IPS-18c (cell line): Measurements from ENCODE around the gene EML3.
"Not testable (repeated sequence)": the region's sequence is repeated elsewhere in the genome, so short reads cannot be mapped to it uniquely, and the experiment has no call there.

Experiments used
- H3K4me3 ChIP-seq: 2 replicates; pipeline ENCODE4 v1.7.0; 2013; ENCODE audit warnings: low read depth, mild to moderate bottlenecking, low read length, moderate library complexity; ENCODE audit not compliant: insufficient read depth
- H3K9me3 ChIP-seq: one replicate; pipeline ENCODE4 v1.6.1; 2013; ENCODE audit warnings: mild to moderate bottlenecking, low read length, moderate library complexity; ENCODE audit not compliant: control insufficient read depth, insufficient read depth

EML3 gene

DNA sequence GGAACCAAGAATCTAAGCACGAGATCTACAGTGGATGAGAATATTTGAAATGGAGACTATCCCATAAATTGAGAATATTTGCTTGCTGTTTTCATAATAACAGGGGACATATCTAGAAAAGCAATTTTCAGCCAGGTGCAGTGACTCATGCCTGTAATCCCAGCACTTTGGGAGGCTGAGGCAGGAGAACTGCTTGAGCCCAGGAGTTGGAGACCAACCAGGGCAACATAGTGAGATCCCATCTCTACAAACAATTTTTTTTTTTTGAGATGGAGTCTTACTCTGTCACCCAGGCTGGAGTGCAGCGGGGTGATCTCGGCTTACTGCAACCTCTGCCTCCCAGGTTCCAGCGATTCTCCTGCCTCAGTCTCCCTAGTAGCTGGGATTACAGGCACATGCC, 30.8 kb downstream of the EML3 start:
- not testable (repeated sequence) for H3K9me3 ChIP-seq, H3K4me3 ChIP-seq

DNA sequence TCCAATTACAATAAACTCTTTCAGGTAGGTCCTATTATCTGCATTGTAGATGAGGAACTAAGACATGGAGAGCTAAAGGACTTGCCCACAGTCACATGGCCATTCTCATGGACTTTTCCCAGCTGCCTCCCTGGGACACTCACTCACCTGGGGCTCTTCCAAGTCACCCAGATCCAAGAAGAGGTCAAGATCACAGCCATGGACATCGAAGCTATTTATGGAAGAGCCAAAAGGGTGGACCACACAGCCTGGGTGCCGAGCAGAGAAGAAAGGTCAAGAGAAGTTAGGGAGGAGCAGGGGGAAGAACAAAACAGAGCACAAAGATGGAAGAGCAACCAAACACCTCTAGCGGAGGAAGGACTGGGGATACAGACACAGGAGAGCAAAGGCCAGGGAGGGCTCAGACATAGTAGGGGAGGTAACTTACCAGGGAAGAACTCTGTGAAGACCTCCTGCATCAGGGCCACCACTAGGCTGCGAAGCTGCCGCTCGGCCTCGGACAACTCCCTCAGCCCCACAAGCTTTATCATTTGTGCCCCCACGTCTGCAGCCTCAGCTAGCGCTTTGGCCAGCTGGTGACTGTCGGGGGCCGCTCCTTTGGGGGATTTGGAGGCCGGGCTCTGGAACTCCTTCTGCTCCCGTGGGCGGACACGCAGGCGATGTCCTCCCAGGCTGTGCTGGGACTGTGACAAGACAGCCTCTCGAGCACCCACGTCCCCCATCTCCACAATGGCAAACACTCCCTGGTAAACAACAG, 31.4 kb downstream of the EML3 start:
- Histone ChIP-seq H3K9me3 (no peaks in the 10 kb centered on the region), H3K4me3 (no peak overlapping the region)

DNA sequence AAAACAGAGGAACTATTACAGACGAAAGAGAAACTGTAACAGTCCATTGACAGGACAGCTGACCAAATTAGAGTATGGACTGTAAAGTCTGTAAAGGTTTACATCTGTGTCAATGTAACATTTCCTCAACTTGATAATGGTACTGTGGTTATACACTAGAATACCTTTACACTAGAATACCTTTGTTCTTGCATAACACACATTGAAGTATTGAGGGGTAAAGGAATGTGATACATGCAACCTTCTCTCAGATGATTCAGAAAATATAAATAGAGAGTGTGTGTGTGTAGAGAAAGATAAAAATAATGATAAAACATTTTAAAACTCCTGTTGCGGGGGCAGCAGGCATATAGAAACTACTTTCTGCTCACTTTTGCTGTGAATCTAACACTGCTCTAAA, 33.3 kb downstream of the EML3 start:
- Histone ChIP-seq H3K9me3 (no peaks in the 10 kb centered on the region), H3K4me3 (no peak overlapping the region)

DNA sequence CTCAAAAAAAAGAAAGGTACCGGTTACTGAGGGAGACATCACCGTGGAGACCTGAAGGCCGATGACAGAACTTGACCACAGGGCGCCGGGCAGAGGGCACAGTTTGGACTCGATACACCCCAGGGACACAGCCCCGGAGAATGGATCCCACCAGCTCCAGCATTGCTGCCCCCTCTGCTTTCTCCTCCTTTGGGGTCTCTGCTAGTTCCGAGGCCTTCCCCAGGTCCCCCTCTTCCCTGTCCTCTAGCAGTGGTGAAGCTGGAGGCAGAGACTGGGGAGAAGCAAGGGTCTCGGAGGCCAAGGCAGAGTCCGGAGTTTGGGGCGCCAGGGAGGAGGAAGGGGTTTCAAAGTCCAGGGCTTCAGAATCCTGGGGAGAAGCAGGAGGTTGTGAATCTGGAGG, 34.0 kb downstream of the EML3 start:
- Histone ChIP-seq H3K4me3 (no peak overlapping the region), H3K9me3 (no peaks in the 10 kb centered on the region)

DNA sequence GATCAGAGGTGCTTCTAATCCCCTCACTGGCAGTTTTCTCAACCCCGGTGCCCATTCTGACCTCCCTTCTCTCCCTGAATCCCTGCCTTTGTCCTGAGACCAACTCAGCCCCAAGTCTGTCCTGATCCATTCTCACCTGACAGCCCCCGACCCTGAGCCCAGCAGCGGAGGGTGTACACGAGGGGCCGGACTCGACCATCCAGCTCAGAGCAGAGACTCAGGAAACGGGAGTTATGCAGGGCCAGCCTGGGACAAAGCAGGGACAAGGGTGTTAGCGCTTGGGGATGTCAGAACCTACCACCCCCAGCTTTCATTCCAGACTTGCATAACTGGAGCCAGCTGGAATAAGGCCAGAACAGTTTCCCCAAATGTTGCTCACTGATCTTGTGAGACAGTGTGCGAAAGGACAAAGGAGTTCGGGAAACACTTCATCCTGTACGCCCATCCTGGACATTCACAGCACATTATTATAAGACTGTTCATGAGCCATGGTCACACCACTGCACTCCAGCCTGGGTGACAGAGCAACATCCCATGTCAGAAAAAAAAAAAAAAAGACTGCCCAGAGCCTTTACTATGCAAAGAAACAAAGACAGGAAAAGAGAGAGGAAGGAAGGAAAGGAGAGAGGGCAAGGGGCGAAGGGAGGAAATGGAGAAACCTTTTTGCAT, 35.4 kb downstream of the EML3 start:
- Histone ChIP-seq H3K4me3 (no peak overlapping the region), H3K9me3 (no peaks in the 10 kb centered on the region)

DNA sequence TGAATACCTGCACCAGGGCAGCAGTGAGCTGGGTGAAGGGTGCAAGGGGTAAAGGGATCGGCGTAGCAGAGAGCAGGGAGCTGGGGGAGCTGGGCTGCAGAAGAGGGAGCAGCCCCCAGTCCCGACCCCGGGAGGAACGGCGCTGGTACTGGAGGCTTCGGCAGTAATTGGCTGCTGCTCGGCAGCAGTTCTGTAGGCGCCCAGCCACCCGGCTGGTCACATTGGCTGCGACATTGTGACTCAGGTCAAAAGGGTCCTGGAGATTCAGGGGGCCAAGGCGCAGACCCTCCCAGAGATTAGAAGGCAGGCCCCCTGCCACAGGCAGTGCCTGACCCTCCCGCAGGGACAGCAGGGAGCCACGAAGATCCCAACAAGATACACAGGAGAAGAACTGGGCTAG, 36.7 kb downstream of the EML3 start:
- Histone ChIP-seq H3K4me3 (no peak overlapping the region), H3K9me3 (no peaks in the 10 kb centered on the region)

DNA sequence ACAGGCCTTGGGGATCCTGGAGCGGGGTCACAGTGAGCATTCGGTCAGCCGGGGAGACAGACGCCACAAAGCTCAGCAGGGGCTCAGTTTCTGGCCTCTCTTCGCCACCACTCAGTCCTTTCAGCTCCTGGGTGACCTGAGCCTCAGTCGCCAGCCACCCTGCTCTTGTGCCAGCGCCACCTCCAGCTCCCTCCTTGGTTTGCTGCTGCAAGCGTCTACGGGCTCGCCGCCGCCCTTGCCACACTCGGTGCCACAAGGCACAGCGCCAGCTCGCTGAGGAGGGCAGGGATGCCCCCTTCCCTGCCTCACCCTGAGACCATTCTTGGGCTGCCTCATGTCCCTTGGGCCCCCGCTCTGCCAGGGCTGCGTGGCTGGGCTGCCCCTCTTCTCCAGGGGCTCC, 37.4 kb downstream of the EML3 start:
- Histone ChIP-seq H3K9me3 (no peaks in the 10 kb centered on the region), H3K4me3 (peak overlapping the region; percentile 66; the same call in 1 of the 2 replicates)

DNA sequence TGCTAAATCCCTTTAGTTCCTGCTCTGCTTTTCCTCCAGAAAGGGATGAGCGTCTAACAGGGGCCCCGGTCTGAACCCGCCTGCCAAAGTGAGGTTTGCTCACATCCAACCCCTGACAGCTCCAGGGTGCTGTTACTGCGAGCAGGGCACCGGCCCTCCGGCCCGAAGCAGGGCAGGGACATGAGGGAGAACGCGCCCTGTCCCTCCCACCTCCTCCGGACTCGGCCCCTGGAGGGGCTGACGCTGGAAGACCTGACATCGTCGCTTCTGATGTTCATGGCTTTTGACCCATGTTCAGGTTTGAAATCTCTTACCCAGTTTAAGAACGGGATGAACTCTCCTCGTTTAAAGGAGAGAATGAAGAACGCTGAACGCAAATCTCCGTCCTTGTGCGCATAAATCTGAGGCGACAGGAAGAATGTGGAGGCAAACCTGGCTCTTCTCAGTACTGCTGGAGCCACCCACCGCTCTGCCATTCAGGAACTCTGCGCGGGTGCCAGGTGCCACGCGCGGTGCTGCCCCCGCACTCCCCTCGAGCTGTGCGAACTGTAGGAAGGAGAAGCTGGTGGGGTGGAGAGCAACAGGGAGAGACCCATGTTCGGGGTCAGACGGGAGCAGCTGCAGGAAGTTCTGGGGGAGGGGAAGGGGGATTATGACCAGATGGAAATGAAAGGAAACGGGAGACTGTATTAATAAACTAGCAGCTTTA, 38.1 kb downstream of the EML3 start:
- Histone ChIP-seq H3K9me3 (no peaks in the 10 kb centered on the region), H3K4me3 (peak overlapping the region; percentile 66)

DNA sequence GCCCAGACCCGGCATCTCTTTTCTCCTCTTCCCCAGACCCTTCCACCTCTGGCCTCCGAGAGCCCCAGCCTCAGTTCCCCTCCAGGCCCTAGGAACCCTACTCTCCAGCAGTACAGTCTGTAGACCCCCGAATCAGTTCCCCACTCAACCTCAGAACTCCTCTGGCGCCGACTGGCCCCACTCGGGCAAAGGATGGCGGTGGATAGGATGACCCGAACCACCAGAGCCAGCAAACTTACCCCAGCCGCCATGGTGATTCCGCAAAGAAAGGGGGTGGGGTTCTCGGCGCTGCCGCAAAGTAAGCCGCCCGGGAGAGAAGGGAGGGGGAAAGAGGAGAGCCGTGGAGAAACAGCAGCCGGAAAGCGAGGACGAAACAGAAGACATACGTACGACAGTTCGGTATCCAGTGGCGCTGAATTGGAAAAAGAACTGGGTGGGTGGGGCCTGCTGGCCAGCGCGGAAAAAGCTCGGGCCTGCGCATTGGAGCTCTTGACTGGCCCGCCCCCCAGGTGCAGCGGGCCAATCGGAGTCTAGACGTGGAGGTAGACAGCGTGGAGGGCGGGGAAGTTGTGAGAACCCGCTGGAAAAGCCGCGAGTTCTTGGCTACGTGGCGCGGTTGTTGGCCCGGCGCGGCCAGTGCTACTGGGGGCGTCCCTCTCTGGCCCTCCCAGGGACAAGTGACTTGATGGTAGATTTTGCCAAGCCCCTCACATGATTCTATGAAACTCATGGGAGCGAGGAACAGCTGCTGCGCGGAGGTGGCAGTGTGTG, 38.8 kb downstream of the EML3 start, which contains the start of gene EEF1G:
Gene EEF1G, minus strand, starts transcription at position 300 of the 771 bp plus-strand sequence. Its CDS starts 49 bp downstream, at position 251.
- Histone ChIP-seq H3K4me3 (peak within 1 kb of the TSS; percentile 89), H3K9me3 (no peaks in the 10 kb centered on the region)

DNA sequence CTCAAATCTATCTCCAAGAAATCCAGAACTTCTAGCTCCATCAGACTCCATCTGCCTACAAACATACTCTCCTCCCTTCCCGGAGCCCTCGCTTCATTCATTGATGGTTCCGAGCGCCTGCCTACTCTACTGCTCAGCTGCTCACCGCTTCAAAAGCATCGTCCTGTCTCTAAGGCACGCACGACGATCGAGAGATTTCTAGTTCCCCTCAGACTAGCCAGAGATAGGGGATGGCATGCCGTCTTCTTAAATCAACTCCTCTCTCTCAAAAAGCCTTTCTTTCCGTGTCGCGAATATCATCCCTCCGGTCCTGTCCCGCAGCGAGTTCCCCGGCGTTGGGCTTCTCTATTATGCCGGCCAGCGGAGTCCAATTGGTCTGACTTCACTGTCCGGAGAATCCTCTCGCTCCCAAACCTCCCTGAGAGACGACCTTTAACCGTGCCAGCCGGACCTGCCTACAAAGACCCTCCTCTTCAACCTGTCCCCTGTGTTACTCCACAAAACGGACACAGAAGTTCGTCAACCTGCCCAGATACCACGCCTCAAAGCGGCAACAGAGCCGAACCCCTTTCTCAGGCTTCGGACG, 39.5 kb downstream of the EML3 start:
- H3K4me3 ChIP-seq, result peak overlapping the region; percentile 89
- no peaks in the 10 kb centered on the region for H3K9me3 ChIP-seq

DNA sequence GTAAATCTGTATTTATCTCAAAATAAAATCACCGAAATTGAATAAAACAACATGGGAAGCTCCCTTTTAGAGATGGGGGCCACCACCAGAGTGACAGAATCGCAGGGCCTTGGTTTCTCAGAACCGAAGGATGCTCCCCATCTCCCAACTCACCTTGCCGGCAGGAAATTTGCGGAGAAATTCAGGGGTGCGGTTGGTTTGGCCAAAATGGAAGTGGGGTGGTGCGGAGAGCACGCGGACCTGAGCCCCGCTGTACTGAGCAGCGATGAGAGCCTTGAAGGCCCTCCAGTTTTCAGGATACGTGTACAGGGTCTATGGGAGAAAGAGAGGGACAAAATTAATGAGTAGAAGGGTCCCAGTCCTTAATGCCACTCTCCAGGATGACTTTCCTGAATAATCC, 40.1 kb downstream of the EML3 start:
- no peaks in the 10 kb centered on the region for H3K9me3 ChIP-seq
- peak overlapping the region; percentile 89 for H3K4me3 ChIP-seq

DNA sequence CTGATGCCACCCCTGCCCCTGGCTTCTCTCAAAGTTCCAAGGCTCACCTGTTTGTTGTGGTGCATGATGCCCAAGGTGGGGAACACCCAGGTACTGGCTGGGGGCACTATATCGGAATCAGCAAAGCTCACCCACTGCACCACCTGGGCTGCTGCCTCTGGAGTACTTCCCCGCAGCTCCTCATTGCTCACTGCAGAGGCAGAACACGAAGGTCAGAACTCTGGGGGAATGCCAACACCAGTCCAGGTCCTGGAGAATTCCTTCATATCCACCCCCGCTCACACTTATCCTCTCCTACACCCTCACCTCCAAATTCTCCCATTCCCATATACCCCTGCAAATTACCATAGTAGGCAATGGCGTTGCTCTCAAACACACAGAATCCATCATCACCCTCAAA, 41.1 kb downstream of the EML3 start:
- H3K4me3 ChIP-seq, H3K9me3 ChIP-seq: not testable (repeated sequence)

DNA sequence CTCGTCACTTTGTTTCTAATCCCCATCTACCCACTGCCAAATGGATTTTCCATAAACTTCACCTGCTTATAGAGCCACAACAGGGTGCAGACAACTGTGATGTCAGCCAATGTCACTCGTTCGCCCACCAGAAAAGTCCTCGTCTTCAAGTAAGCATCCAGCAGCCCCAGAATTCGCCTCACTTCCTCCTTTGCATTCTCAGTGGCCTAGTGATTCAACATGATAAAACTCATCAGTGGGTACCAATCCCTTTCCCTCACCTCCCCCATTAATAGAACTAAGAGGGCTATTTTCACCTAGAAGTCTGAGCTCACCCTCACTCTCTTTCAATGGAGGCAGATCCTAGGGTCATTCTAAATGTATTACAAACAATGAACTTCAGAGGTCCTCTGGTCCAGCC, 41.7 kb downstream of the EML3 start:
- not testable (repeated sequence) for H3K9me3 ChIP-seq, H3K4me3 ChIP-seq

DNA sequence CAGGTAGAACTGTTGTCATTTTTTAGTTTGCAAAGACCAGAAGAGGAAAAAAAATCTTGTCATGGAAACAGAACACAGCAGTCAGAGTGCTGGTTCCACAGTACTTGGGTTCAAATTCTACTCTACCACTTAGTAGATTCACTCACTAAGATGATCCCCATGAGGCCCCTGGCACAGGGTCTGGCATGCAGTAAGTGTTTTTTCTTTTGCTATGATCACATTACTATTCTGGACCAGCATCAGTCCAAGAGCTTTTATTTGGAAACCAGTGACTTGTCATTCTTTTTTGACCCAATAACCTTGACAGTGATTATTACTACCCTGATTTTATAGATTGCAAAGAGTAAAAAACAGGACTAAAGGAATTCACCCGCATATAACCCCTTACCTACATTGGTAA, 43.0 kb downstream of the EML3 start:
- H3K4me3 ChIP-seq, result no peak overlapping the region
- H3K9me3 ChIP-seq, result no peaks in the 10 kb centered on the region

DNA sequence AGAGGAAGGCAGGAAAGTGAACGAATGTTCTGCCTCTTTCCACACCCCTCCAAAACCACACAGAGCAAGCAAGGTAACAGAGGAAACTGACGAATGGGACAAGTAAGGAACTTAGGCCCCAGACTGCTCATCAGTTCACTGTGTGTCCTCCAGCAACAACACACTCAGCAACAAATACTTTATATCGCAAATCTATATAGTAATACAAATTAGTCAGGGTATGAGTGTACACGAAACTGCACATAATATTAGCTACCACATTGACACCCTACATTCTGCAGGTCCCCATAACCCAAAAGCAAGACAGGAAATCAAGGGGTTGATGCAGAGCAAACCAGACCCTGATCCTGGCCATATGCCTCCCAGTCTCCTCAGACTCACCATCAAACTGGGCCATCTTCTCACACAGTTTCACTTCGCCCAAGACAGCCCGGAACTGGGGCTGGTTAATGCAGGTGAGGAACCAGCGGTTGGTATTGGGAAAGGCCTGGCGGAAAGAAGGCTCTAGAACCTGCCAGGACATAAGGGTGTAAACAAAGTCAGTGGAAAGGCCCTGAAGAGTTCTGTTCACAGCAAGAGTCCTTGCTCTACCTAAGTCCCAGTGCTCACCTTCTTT, 45.4 kb downstream of the EML3 start:
- no peak overlapping the region for H3K4me3 ChIP-seq
- H3K9me3 ChIP-seq, result no peaks in the 10 kb centered on the region

DNA sequence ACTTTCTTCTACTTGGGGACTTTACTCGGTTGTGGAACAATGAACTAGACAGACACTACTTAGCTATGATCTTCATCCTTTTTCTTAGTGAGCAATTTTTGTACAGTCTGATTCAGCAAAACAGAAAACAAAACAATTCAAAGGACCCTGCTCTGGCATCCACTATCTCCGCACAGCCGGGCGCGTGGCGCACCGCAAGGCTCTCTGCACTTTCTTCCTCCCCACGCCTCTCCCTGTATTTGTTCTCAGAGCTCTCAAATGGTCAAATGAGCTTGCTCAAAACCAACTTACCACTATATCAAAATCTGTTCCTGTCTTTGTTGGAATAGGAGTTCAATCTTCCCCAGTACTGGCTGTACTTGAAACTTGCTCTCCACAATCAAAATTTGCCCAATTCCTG, 46.3 kb downstream of the EML3 start:
- H3K9me3 ChIP-seq, result no peaks in the 10 kb centered on the region
- no peak overlapping the region for H3K4me3 ChIP-seq
